ENCODE results near the gene IRX6.

Gene IRX6

DNA sequence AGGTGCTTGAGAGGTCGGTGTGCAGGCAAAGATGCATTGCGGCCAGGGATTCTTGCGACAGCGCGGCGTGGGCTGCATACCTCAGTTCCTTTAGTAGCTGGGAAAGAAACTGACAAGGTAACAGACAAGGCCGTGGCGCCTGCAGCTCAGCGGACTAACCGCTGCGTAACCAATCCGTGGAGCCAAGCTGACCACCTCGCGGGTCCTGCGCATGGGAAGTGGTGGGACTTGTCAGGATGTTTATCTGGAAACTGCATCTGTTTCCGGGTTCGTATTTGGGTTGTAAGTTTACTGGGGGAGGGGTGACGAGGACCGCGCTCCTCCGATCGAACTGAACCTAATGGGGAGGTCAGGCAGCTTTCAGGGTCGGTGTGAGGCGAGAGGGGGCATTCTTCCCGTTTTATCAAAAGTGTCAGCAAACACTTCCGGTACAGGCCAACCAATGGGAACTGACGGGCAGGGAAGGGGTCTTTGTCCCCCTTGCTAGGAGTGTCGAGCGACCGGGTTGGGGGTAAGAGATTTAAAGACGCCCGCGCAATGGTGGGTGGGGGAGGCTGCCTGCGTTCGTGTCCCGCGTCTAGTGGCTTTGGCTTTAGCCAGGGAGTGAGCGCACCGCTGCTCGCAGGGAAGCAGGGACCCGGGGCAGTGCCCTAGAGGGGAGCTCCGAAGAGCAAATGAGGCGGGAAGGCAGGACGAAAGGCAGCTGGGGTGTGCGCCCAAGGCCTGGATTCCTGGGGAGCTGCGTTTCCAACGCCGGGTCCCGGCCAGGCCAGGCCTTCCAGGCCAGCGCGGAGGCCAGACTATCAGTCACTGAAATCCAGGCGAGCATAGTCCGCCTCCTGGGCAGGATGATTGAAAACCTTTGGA lies 7.0 kb downstream of the IRX6 start:
- H3K27ac Mint-ChIP-seq = no peak overlapping the region
- no peak overlapping the region for H3K4me3 Mint-ChIP-seq
- peaks cover 67% of the 10 kb centered on the region for H3K27me3 Mint-ChIP-seq
- H3K4me1 Mint-ChIP-seq (ENCODE audit: low read depth) = no peaks in the 10 kb centered on the region
- H3K36me3 Mint-ChIP-seq (ENCODE audit: low read depth) = no peaks in the 10 kb centered on the region
- no peaks in the 10 kb centered on the region for H3K9me3 Mint-ChIP-seq

GRCh38 chr16:55331648-55332185 lies 7.7 kb downstream of the IRX6 start:
- Mint-ChIP-seq H3K9me3 (no peaks in the 10 kb centered on the region), H3K4me3 (no peak overlapping the region), H3K27ac (no peak overlapping the region), H3K36me3 (ENCODE audit: low read depth) (no peaks in the 10 kb centered on the region), H3K4me1 (ENCODE audit: low read depth) (no peaks in the 10 kb centered on the region), H3K27me3 (peaks cover 62% of the 10 kb centered on the region)

DNA sequence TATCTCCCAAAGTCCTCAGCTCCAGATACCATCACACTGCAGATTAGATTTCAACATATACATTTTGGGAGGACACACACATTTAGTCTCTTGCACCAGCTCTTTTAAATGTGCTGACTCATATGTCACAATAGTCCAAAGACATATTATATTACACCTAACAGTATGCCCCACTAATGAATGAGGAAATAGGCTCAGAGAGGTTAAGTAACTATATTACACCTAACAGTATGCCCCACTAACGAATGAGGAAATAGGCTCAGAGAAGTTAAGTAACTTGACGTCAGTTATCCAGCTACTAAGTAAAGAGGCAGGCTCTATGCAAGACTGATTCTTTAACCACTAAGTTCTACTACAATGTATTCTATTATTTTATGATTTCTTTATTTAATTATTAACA lies 9.7 kb downstream of the IRX6 start:
- Mint-ChIP-seq H3K27ac (no peak overlapping the region), H3K4me3 (no peak overlapping the region), H3K9me3 (no peaks in the 10 kb centered on the region), H3K36me3 (ENCODE audit: low read depth) (no peaks in the 10 kb centered on the region), H3K4me1 (ENCODE audit: low read depth) (no peaks in the 10 kb centered on the region), H3K27me3 (peaks cover 51% of the 10 kb centered on the region)

DNA sequence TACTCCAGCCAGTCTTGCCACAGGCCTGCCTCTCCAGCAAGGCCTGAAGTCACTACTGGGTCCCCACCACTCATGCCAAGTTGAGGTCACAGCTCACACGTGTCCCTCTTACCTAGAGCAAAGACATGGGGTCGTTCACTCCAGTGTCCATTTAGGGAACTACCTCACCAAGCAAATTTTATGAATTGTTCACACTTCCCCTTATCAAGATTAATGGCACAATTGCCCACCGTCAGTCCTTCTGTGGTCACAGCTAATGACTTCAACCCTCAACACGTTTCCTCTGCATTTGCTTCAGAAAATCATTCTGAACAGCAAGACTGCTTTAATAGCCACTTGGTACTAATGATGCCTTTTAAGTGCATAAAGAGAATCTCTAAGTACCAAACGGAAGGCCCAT lies 14.6 kb downstream of the IRX6 start:
- Mint-ChIP-seq H3K4me3 (no peak overlapping the region), H3K36me3 (ENCODE audit: low read depth) (no peaks in the 10 kb centered on the region), H3K27me3 (peaks cover 20% of the 10 kb centered on the region), H3K4me1 (ENCODE audit: low read depth) (no peaks in the 10 kb centered on the region), H3K9me3 (peaks cover 3% of the 10 kb centered on the region), H3K27ac (no peak overlapping the region)

DNA sequence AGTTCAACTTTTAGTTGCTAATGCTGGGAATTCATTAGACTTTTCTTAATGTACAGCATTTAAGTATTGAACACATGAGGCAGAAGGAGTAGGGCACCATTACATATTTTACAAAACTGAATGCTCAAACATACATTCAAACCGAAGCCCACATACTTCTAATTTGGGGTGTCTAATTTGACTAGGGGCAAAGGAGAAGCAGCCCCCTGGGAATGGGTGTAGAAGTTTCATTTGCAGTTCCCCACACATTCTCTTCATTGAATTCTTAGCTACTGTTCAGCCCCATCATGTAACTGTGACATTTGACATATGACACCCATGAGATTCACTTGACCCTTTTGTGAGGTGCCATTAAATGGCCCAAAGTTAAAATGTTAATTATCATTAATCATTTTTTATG lies 16.4 kb downstream of the IRX6 start:
- Mint-ChIP-seq H3K4me1 (ENCODE audit: low read depth) (no peaks in the 10 kb centered on the region), H3K9me3 (peaks cover 3% of the 10 kb centered on the region), H3K27me3 (peaks cover 19% of the 10 kb centered on the region), H3K36me3 (ENCODE audit: low read depth) (no peaks in the 10 kb centered on the region), H3K4me3 (no peak overlapping the region), H3K27ac (no peak overlapping the region)

GRCh38 chr16:55341681-55342080 lies 17.7 kb downstream of the IRX6 start:
- no peak overlapping the region for H3K4me3 Mint-ChIP-seq
- H3K4me1 Mint-ChIP-seq (ENCODE audit: low read depth) = no peaks in the 10 kb centered on the region
- H3K36me3 Mint-ChIP-seq (ENCODE audit: low read depth) = no peaks in the 10 kb centered on the region
- no peak overlapping the region for H3K27ac Mint-ChIP-seq
- H3K27me3 Mint-ChIP-seq = peaks cover 18% of the 10 kb centered on the region
- peaks cover 3% of the 10 kb centered on the region for H3K9me3 Mint-ChIP-seq

- peaks cover 30% of the 10 kb centered on the region for H3K27me3 Mint-ChIP-seq
- H3K27ac Mint-ChIP-seq = no peak overlapping the region
- no peaks in the 10 kb centered on the region for H3K36me3 Mint-ChIP-seq (ENCODE audit: low read depth)
- no peaks in the 10 kb centered on the region for H3K4me1 Mint-ChIP-seq (ENCODE audit: low read depth)
- no peak overlapping the region for H3K4me3 Mint-ChIP-seq
- H3K9me3 Mint-ChIP-seq = peaks cover 4% of the 10 kb centered on the region
Observed at GRCh38 chr16:55346475-55346874, 22.5 kb downstream of the IRX6 start.

DNA sequence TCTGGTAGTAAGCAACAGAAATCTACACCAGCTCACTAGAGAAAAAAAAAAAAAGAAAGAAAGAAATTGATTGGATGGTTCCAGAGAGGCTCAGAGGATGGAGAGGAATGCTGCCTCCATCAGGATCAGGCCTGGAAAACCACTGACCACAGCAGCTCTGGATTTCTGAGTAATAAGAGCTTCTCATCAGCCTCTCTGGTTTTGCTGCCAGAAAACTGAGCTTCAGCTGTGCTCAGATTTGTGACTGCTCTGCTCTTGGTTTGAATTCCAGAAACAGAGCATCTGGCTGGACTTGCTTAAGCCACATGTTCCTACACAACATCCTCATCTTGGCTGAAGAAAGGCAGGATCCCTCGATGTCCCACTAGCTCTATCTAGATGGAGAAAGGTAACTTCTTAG lies 25.9 kb downstream of the IRX6 start:
- Mint-ChIP-seq H3K36me3 (ENCODE audit: low read depth) (no peaks in the 10 kb centered on the region), H3K27ac (no peak overlapping the region), H3K9me3 (peaks cover 4% of the 10 kb centered on the region), H3K27me3 (peaks cover 25% of the 10 kb centered on the region), H3K4me1 (ENCODE audit: low read depth) (no peaks in the 10 kb centered on the region), H3K4me3 (no peak overlapping the region)

- Mint-ChIP-seq H3K27ac (no peak overlapping the region), H3K27me3 (peaks cover 25% of the 10 kb centered on the region), H3K4me1 (ENCODE audit: low read depth) (no peaks in the 10 kb centered on the region), H3K4me3 (no peak overlapping the region), H3K36me3 (ENCODE audit: low read depth) (no peaks in the 10 kb centered on the region), H3K9me3 (peaks cover 4% of the 10 kb centered on the region)
Observed at GRCh38 chr16:55350984-55351383, 27.0 kb downstream of the IRX6 start.

- H3K9me3 Mint-ChIP-seq = peaks cover 4% of the 10 kb centered on the region
- H3K4me3 Mint-ChIP-seq = no peak overlapping the region
- H3K4me1 Mint-ChIP-seq (ENCODE audit: low read depth) = no peaks in the 10 kb centered on the region
- no peaks in the 10 kb centered on the region for H3K36me3 Mint-ChIP-seq (ENCODE audit: low read depth)
- H3K27ac Mint-ChIP-seq = no peak overlapping the region
- peaks cover 21% of the 10 kb centered on the region for H3K27me3 Mint-ChIP-seq
Observed at GRCh38 chr16:55351936-55352335, 27.9 kb downstream of the IRX6 start.

GRCh38 chr16:55357241-55357640 lies 33.2 kb downstream of the IRX6 start:
- H3K4me3 Mint-ChIP-seq = no peak overlapping the region
- no peaks in the 10 kb centered on the region for H3K9me3 Mint-ChIP-seq
- H3K27ac Mint-ChIP-seq = no peak overlapping the region
- H3K27me3 Mint-ChIP-seq = peaks cover 9% of the 10 kb centered on the region
- H3K4me1 Mint-ChIP-seq (ENCODE audit: low read depth) = no peaks in the 10 kb centered on the region
- H3K36me3 Mint-ChIP-seq (ENCODE audit: low read depth) = no peaks in the 10 kb centered on the region

- Mint-ChIP-seq H3K27ac (no peak overlapping the region), H3K4me1 (ENCODE audit: low read depth) (no peaks in the 10 kb centered on the region), H3K36me3 (ENCODE audit: low read depth) (no peaks in the 10 kb centered on the region), H3K4me3 (no peak overlapping the region), H3K27me3 (peaks cover 10% of the 10 kb centered on the region), H3K9me3 (no peaks in the 10 kb centered on the region)
Observed at GRCh38 chr16:55359946-55360345, 35.9 kb downstream of the IRX6 start.

DNA sequence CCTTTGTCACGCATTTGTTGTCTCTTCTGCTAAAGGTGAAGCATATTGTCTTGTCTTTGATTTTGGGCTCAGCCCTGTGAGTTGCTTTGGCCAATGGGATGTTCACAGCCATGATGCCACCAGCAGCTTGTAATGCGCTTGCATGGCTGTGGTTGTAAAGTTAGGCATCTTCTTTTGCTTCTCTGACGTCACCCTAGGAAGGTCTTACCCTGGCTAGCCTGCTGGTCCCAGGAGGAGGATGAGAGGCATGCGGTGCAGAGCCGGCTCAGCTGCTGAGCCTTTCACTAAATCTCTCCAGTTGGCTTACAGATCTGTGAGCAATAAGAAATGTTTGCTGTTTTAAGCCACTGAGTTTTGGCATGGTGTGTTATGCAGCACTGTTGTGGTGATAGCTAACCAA lies 40.8 kb downstream of the IRX6 start:
- Mint-ChIP-seq H3K36me3 (ENCODE audit: low read depth) (no peaks in the 10 kb centered on the region), H3K27me3 (peaks cover 33% of the 10 kb centered on the region), H3K4me1 (ENCODE audit: low read depth) (no peaks in the 10 kb centered on the region), H3K4me3 (no peak overlapping the region), H3K9me3 (no peaks in the 10 kb centered on the region), H3K27ac (no peak overlapping the region)

DNA sequence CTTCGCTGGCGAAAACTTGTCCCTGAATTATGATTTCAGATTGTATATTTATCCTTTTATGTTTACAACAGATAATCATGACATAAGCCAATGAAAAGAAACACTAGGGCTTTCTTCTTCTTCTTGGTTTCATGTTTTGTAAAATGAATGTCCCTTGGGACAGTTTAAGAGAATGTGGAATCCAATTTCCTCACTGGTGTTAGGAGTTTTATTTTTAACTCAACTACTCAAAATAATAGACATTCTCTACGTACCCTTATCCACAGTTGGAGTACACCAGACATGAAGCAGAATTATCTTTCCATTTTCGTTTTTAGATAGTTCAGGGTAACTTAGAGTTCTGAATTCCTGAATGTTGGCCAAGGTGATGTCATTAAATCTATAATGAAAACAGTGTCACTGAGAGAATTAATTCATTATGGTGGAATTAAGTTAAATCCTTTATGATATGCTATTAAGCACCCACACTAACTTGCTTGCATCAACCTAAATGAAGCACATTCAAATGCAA lies 43.4 kb downstream of the IRX6 start:
- no peak overlapping the region for H3K4me3 Mint-ChIP-seq
- H3K4me1 Mint-ChIP-seq (ENCODE audit: low read depth) = no peaks in the 10 kb centered on the region
- no peaks in the 10 kb centered on the region for H3K36me3 Mint-ChIP-seq (ENCODE audit: low read depth)
- no peaks in the 10 kb centered on the region for H3K9me3 Mint-ChIP-seq
- peaks cover 53% of the 10 kb centered on the region for H3K27me3 Mint-ChIP-seq
- H3K27ac Mint-ChIP-seq = no peak overlapping the region

- no peak overlapping the region for H3K27ac Mint-ChIP-seq
- no peaks in the 10 kb centered on the region for H3K9me3 Mint-ChIP-seq
- H3K36me3 Mint-ChIP-seq (ENCODE audit: low read depth) = no peaks in the 10 kb centered on the region
- no peak overlapping the region for H3K4me3 Mint-ChIP-seq
- peaks cover 58% of the 10 kb centered on the region for H3K27me3 Mint-ChIP-seq
- H3K4me1 Mint-ChIP-seq (ENCODE audit: low read depth) = no peaks in the 10 kb centered on the region
Observed at GRCh38 chr16:55367866-55368603, 44.0 kb downstream of the IRX6 start.
